Kidney epithelial cell (primary cell): ENCODE measurements around the gene NUP188. TPM values are rescaled to one million over a fixed set of nuclear protein-coding genes. Genes with fewer than 3 reads are reported as not detected.
"Not testable (repeated sequence)": the region's sequence is repeated elsewhere in the genome, so short reads cannot be mapped to it uniquely, and the experiment has no call there.

Experiments
- DNase-seq: peaks from one replicate; pipeline ENCODE4 v3.0.0-alpha.2; 2010; ENCODE audit warnings: low read depth
- H3K27me3 ChIP-seq: 2 replicates; pipeline ENCODE4 v1.6.0; 2011; ENCODE audit warnings: low read length; ENCODE audit not compliant: control insufficient read depth, insufficient read depth
- H3K36me3 ChIP-seq: 2 replicates; pipeline ENCODE4 v1.5.1; 2011; ENCODE audit warnings: low read length; ENCODE audit not compliant: control insufficient read depth, insufficient read depth
- H3K4me3 ChIP-seq: 2 replicates; pipeline ENCODE4 v1.5.1; 2011; ENCODE audit warnings: low read depth, mild to moderate bottlenecking, control low read depth, low read length
- CTCF ChIP-seq: IDR thresholded peaks from 2 replicates; pipeline ENCODE4 v1.5.1; 2011; ENCODE audit warnings: mild to moderate bottlenecking, moderate library complexity, low read length, control low read depth, inconsistent platforms; ENCODE audit not compliant: insufficient read depth, poor library complexity, severe bottlenecking
- total RNA-seq: library from RNA; depleted of rRNA; stranded (reverse); fragments of >200 nt; gene quantifications from 2 replicates; pipeline ENCODE4 v1.2.3, GENCODE V29; 2015

Gene NUP188
- total RNA-seq, 1 donor from 2014 or later, result 35.5 TPM

GRCh38 chr9:128998462-128998861, 51.0 kb downstream of the NUP188 start:
- no peak overlapping the region for H3K4me3 ChIP-seq
- no peak for TF ChIP-seq CTCF
- H3K27me3 ChIP-seq, result no peaks in the 10 kb centered on the region
- peaks cover 10% of the 10 kb centered on the region for H3K36me3 ChIP-seq
- DNase-seq, result no peak

GRCh38 chr9:128999581-129000206, 52.2 kb downstream of the NUP188 start:
- H3K36me3 ChIP-seq, result peaks cover 10% of the 10 kb centered on the region
- H3K27me3 ChIP-seq, result no peaks in the 10 kb centered on the region
- no peak for DNase-seq
- no peak for TF ChIP-seq CTCF
- H3K4me3 ChIP-seq, result no peak overlapping the region

- no peak for TF ChIP-seq CTCF
- no peak for DNase-seq
- peaks cover 12% of the 10 kb centered on the region for H3K36me3 ChIP-seq
- H3K27me3 ChIP-seq, result no peaks in the 10 kb centered on the region
- H3K4me3 ChIP-seq, result no peak overlapping the region
These were observed 54.2 kb downstream of the NUP188 start for GRCh38 chr9:129001504-129002325.

GRCh38 chr9:129002992-129003391, 55.5 kb downstream of the NUP188 start:
- no peak for TF ChIP-seq CTCF
- H3K4me3 ChIP-seq, result no peak overlapping the region
- peaks cover 12% of the 10 kb centered on the region for H3K36me3 ChIP-seq
- no peaks in the 10 kb centered on the region for H3K27me3 ChIP-seq
- no peak for DNase-seq

GRCh38 chr9:129004173-129004572, 56.7 kb downstream of the NUP188 start:
- DNase-seq, H3K27me3 ChIP-seq, H3K4me3 ChIP-seq: not testable (repeated sequence)
- peaks cover 10% of the 10 kb centered on the region for H3K36me3 ChIP-seq

- TF ChIP-seq CTCF, result no peak
- no peaks in the 10 kb centered on the region for H3K27me3 ChIP-seq
- H3K4me3 ChIP-seq, result no peak overlapping the region
- H3K36me3 ChIP-seq, result peaks cover 10% of the 10 kb centered on the region
- no peak for DNase-seq
These were observed 58.0 kb downstream of the NUP188 start for GRCh38 chr9:129005336-129005997.
